GM18868 (cell line): ENCODE results near the gene SUPT3H.

Experiments
- ATAC-seq: cut with Tn5 transposase; IDR thresholded peaks from one replicate; pipeline ENCODE4 v1.9.1; 2021; ENCODE audit warnings: mild to moderate bottlenecking, moderate library complexity; ENCODE audit not compliant: unreplicated experiment

Gene SUPT3H

GRCh38 chr6:44855562-44856411 lies 521.9 kb downstream of the SUPT3H start:
- peak; percentile 67 for ATAC-seq

GRCh38 chr6:44854712-44855443 lies 522.9 kb downstream of the SUPT3H start:
- ATAC-seq, result no peak

- no peak for ATAC-seq
Measured at GRCh38 chr6:44851176-44851575, 526.6 kb downstream of the SUPT3H start.

GRCh38 chr6:44850312-44850711 lies 527.4 kb downstream of the SUPT3H start:
- no peak for ATAC-seq

- ATAC-seq, result no peak
Measured at GRCh38 chr6:44849806-44850205, 527.9 kb downstream of the SUPT3H start.

GRCh38 chr6:44843734-44844133 lies 534.0 kb downstream of the SUPT3H start:
- no peak for ATAC-seq

- ATAC-seq, result no peak
Measured at GRCh38 chr6:44842616-44843015, 535.1 kb downstream of the SUPT3H start.

GRCh38 chr6:44841829-44842228 lies 535.9 kb downstream of the SUPT3H start:
- ATAC-seq, result no peak

GRCh38 chr6:44837741-44838140 lies 540.0 kb downstream of the SUPT3H start:
- no peak for ATAC-seq

- ATAC-seq, result no peak
Measured at GRCh38 chr6:44837255-44837654, 540.5 kb downstream of the SUPT3H start.

GRCh38 chr6:44833248-44833647 lies 544.5 kb downstream of the SUPT3H start:
- ATAC-seq, result peak; percentile 85

GRCh38 chr6:44831002-44831610 lies 546.6 kb downstream of the SUPT3H start:
- no peak for ATAC-seq

GRCh38 chr6:44829836-44830235 lies 547.9 kb downstream of the SUPT3H start:
- peak; percentile 35 for ATAC-seq

- peak; percentile 54 for ATAC-seq
Measured at GRCh38 chr6:44828780-44829179, 549.0 kb downstream of the SUPT3H start.

- no peak for ATAC-seq
Measured at GRCh38 chr6:44826025-44826676, 551.6 kb downstream of the SUPT3H start.

- ATAC-seq, result no peak
Measured at GRCh38 chr6:44825273-44825672, 552.5 kb downstream of the SUPT3H start.

GRCh38 chr6:44824567-44824966 lies 553.2 kb downstream of the SUPT3H start:
- ATAC-seq, result no peak

GRCh38 chr6:44820759-44821158 lies 557.0 kb downstream of the SUPT3H start:
- no peak for ATAC-seq

- no peak for ATAC-seq
Measured at GRCh38 chr6:44820321-44820720, 557.4 kb downstream of the SUPT3H start.

- ATAC-seq, result no peak
Measured at GRCh38 chr6:44811456-44811855, 566.3 kb downstream of the SUPT3H start.

GRCh38 chr6:44809258-44809657 lies 568.5 kb downstream of the SUPT3H start:
- ATAC-seq, result no peak
